Prostate gland (tissue), 2 donors: ENCODE data around the gene ARMH2. TPM values are rescaled to one million over a fixed set of nuclear protein-coding genes. Genes with fewer than 3 reads are reported as not detected.

Experiments
- DNase-seq: peaks from one replicate; pipeline ENCODE4 v3.0.0-alpha.2; 2019; ENCODE audit warnings: low spot score
- H3K27ac ChIP-seq, 2 donors: fragments of 200-600 bp; sonication (generic); 2 replicates each; pipeline ENCODE4 v1.5.1; 2017 to 2019
- H3K27me3 ChIP-seq: fragments of 200-600 bp; sonication (generic); replicated peaks from 2 replicates; pipeline ENCODE4 v1.5.1; 2019; ENCODE audit not compliant: insufficient read depth
- H3K36me3 ChIP-seq, 2 donors: fragments of 200-600 bp; sonication (generic); 1 replicate in 1 of 2; 2 replicates in 1 of 2; pipeline versions ENCODE4 v1.5.1 to v1.8.1; 2017 to 2019
- H3K4me1 ChIP-seq: fragments of 200-600 bp; sonication (generic); replicated peaks from 2 replicates; pipeline ENCODE4 v1.5.1; 2019
- H3K4me3 ChIP-seq, 2 donors: fragments of 200-600 bp; sonication (generic); 2 replicates each; pipeline ENCODE4 v1.5.1; 2017 to 2019
- H3K9me3 ChIP-seq: fragments of 200-600 bp; sonication (generic); 2 replicates; pipeline ENCODE4 v1.5.1; 2017
- CTCF ChIP-seq, 4 experiments: fragments of 200-600 bp in 2 of 4; fragments of 450-650 bp in 2 of 4; sonication (generic) in 2 of 4; IDR thresholded peaks; 1 replicate in 3 of 4; 2 replicates in 1 of 4; pipeline ENCODE4 v1.5.1; 2016 to 2019; ENCODE audit warnings: antibody characterized with exemption in 4 of 4, mild to moderate bottlenecking in 2 of 4, moderate library complexity in 2 of 4
- POLR2A ChIP-seq: fragments of 450-650 bp; IDR thresholded peaks from one replicate; pipeline ENCODE4 v1.6.1; 2016; ENCODE audit warnings: antibody characterized with exemption, mild to moderate bottlenecking
- POLR2AphosphoS5 ChIP-seq: sonication (generic); formaldehyde crosslinking; IDR thresholded peaks from one replicate; pipeline ENCODE4 v1.6.1; 2017; ENCODE audit warnings: antibody characterized with exemption
- WGBS: methylation state at CpG from one replicate; pipeline ENCODE4 v1.1.5; 2018; 5-methylcytosine and 5-hydroxymethylcytosine counted together
- intact Hi-C: fragments of 100-400 bp; cut with DNase I; formaldehyde crosslinking; loops from one replicate; pipeline ENCODE4 v1.14.2; 2022
- total RNA-seq, 2 donors: library from RNA; depleted of rRNA; stranded (reverse); fragments of >200 nt; gene quantifications; one replicate each; pipeline ENCODE4 v1.1.0, GENCODE V29; 2016

The ARMH2 gene
- total RNA-seq, 2 donors from 2014 or later, result not detected

GRCh38 chr6:24778121-24778520, 20.6 kb downstream of the ARMH2 start:
- H3K27me3 ChIP-seq, result no peaks in the 10 kb centered on the region

DNA sequence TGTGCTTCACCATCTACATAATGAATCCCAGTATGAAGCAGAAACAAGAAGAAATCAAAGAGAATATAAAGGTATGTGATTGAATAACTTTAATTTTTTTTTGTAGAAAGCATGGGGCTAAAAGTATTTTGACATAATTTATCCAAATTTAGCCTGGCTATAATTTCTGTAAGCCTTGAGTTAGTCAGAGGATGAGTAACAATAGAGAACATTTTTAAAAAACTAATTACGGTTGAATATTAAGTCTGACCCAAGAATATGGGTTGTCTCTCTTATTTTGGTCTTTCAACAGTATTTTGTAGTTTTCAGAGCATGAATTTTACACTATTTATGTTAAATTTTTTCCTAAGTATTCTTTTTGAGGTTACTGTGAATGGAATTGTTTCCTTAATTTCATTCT, 21.5 kb downstream of the ARMH2 start:
- intact Hi-C loops, result no loop called here

More at GRCh38 chr6:24778121-24778520, 20.6 kb downstream of the ARMH2 start:
- peak overlapping the region; percentile 37 to 99 for H3K27ac ChIP-seq
- WGBS, result 91% methylated on average over 1 of the region's 1 CpG
- H3K4me3 ChIP-seq, result peak overlapping the region in 1 of 2 donors; percentile 2
- no peaks in the 10 kb centered on the region for H3K36me3 ChIP-seq
- intact Hi-C loops, result no loop called here
- no peaks in the 10 kb centered on the region for H3K9me3 ChIP-seq
- no peak for DNase-seq
- no peaks in the 10 kb centered on the region for H3K4me1 ChIP-seq
- TF ChIP-seq POLR2AphosphoS5 (no peak), POLR2A (no peak), CTCF (IDR thresholded peaks at IDR 0.05) (no peak)

DNA sequence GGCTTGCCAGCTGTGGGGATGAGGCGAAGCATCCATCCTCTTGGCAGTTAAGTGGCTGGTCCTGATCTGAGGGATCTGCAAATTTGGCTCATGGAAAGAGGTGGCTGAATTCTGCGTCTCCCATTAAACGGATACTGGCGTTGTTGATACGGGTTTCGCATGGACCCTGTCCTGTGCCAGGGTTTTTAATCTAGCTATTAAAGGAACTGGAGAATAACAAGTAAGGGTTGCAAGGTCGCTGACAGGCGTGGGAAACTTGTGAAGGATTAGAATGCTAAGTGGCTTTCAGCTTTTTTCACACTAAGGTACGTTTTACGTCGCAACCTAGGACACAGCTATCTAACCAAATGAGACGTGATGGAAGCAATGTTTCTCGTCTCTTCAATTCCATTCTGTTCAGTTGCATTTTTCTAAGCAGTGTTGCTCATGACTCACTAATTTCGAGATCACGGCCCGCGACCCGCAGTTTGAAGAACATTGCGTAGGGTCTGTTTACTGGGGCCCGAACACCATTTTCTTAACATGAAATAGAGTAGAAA, 23.1 kb downstream of the ARMH2 start:
- peak overlapping the region; percentile 99 for H3K27ac ChIP-seq
- H3K4me3 ChIP-seq, result peak overlapping the region; percentile 94 to 99
- H3K9me3 ChIP-seq, result no peaks in the 10 kb centered on the region
- TF ChIP-seq POLR2A (peak; percentile 76), CTCF (IDR thresholded peaks at IDR 0.05) (no peak)
- WGBS, result 5% methylated on average over 20 of the region's 20 CpGs
- no peak for DNase-seq
- intact Hi-C loops, result no loop called here
- no peaks in the 10 kb centered on the region for H3K4me1 ChIP-seq
- no peaks in the 10 kb centered on the region for H3K27me3 ChIP-seq
- no peaks in the 10 kb centered on the region for H3K36me3 ChIP-seq

More for the DNA sequence above, 21.5 kb downstream of the ARMH2 start:
- peak overlapping the region; percentile 94 to 99 for H3K4me3 ChIP-seq
- H3K9me3 ChIP-seq, result no peaks in the 10 kb centered on the region
- no peaks in the 10 kb centered on the region for H3K27me3 ChIP-seq
- no peak for TF ChIP-seq POLR2A
- WGBS, result 83% methylated on average over 1 of the region's 1 CpG
- no peak for DNase-seq
- H3K4me1 ChIP-seq, result no peaks in the 10 kb centered on the region
- H3K27ac ChIP-seq, result peak overlapping the region; percentile 99
- no peaks in the 10 kb centered on the region for H3K36me3 ChIP-seq

GRCh38 chr6:24774696-24775519, 23.8 kb downstream of the ARMH2 start, which contains the start of gene GMNN:
Gene GMNN (plus strand): TSS chr6:24774937. CDS start chr6:24777247, 2,310 bp downstream.
- intact Hi-C loops, result loop anchor here (5.0 kb wide), 1 partner anchor 53 kb away; no protein-coding TSS in a partner anchor
- Histone ChIP-seq H3K9me3 (no peaks in the 10 kb centered on the region), H3K36me3 (no peaks in the 10 kb centered on the region), H3K4me1 (no peaks in the 10 kb centered on the region), H3K4me3 (peak within 1 kb of the TSS; percentile 94 to 99), H3K27me3 (no peaks in the 10 kb centered on the region), H3K27ac (peak within 1 kb of the TSS; percentile 99)
- peak; percentile 97 for DNase-seq
- under 1% methylated on average over 67 of the region's 75 CpGs for WGBS
- peak; percentile 80 for TF ChIP-seq POLR2A
- TF ChIP-seq CTCF (IDR thresholded peaks at IDR 0.05), result peak in 1 of 4 experiments; percentile 23
- TF ChIP-seq POLR2AphosphoS5, result peak; percentile 77

DNA sequence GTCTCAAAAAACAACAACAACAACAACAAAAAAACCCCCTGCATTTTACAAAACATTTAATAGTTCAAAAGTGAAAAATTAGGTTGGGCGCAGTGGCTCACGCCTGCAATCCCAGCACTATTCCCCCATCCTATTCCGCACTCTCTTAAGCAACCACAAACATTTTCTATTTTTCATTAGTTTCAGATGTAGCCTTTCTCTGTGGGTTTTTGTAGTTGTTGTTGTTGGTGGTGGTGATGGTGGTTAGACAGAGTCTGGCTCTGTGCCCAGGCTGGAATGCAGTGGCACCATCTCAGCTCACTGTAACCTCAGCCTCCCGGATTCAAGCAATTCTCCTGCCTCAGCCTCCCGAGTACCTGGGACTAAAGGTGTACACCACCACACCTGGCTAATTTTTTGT, 30.4 kb downstream of the ARMH2 start:
- DNase-seq, result no peak
- H3K9me3 ChIP-seq, result no peaks in the 10 kb centered on the region
- TF ChIP-seq POLR2AphosphoS5, result no peak
- TF ChIP-seq POLR2A, result no peak
- TF ChIP-seq CTCF (IDR thresholded peaks at IDR 0.05), result no peak
- H3K27ac ChIP-seq, result no peak overlapping the region
- intact Hi-C loops, result loop anchor here (5.0 kb wide), 1 partner anchor 186 kb away; no protein-coding TSS in a partner anchor
- WGBS, result 95% methylated on average over 5 of the region's 5 CpGs
- H3K27me3 ChIP-seq, result no peaks in the 10 kb centered on the region
- H3K4me1 ChIP-seq, result no peaks in the 10 kb centered on the region
- H3K4me3 ChIP-seq, result no peak overlapping the region
- no peaks in the 10 kb centered on the region for H3K36me3 ChIP-seq
